Activated T-helper 1 cell treated with anti-CD3 and anti-CD28 coated beads, Interleukin-12 subunit alpha, Interleukin-12 subunit beta, Interleukin-2, Interleukin-4 antibody, amounts not matched to agents 30 ng/mL and 10 ng/mL and 1 ng/mL, durations not matched to agents 14 hours and 24 hours and 36 hours (primary cell): Measurements from ENCODE around the gene PROCR. TPM values are rescaled to one million over a fixed set of nuclear protein-coding genes. Genes with fewer than 3 reads are reported as not detected.
A peak's percentile ranks its signal among the peaks of the same experiment; 100 is the strongest.
"Not testable (repeated sequence)": the region's sequence is repeated elsewhere in the genome, so short reads cannot be mapped to it uniquely, and the experiment has no call there.

ENCODE experiments used
- DNase-seq: peaks from one replicate; pipeline ENCODE4 v3.0.0; 2021; ENCODE audit warnings: low spot score
- H3K27ac Mint-ChIP-seq: one replicate; pipeline ENCODE4 v1.8.0; 2021; ENCODE audit warnings: mild to moderate bottlenecking, mixed read lengths
- H3K27me3 Mint-ChIP-seq: one replicate; pipeline ENCODE4 v1.8.0; 2022; ENCODE audit warnings: mild to moderate bottlenecking, moderate library complexity, mixed read lengths; ENCODE audit not compliant: insufficient read depth
- H3K36me3 Mint-ChIP-seq: one replicate; pipeline ENCODE4 v1.8.0; 2021; ENCODE audit warnings: low read depth, mixed read lengths
- H3K4me1 Mint-ChIP-seq: one replicate; pipeline ENCODE4 v1.8.0; 2021; ENCODE audit warnings: low read depth, mixed read lengths
- H3K4me3 Mint-ChIP-seq: one replicate; pipeline ENCODE4 v1.8.0; 2021; ENCODE audit warnings: mild to moderate bottlenecking, moderate library complexity, mixed read lengths
- H3K9me3 Mint-ChIP-seq: one replicate; pipeline ENCODE4 v1.8.0; 2021; ENCODE audit warnings: mixed read lengths
- intact Hi-C: fragments of 100-400 bp; cut with micrococcal nuclease; formaldehyde crosslinking; loops from one replicate; pipeline ENCODE4 v1.15.1; 2024
- total RNA-seq: library from RNA; stranded (reverse); gene quantifications from 2 replicates; pipeline ENCODE4 v1.2.3, GENCODE V29; 2022

The PROCR gene
- total RNA-seq, 1 donor from 2014 or later, result 0.75 TPM

DNA sequence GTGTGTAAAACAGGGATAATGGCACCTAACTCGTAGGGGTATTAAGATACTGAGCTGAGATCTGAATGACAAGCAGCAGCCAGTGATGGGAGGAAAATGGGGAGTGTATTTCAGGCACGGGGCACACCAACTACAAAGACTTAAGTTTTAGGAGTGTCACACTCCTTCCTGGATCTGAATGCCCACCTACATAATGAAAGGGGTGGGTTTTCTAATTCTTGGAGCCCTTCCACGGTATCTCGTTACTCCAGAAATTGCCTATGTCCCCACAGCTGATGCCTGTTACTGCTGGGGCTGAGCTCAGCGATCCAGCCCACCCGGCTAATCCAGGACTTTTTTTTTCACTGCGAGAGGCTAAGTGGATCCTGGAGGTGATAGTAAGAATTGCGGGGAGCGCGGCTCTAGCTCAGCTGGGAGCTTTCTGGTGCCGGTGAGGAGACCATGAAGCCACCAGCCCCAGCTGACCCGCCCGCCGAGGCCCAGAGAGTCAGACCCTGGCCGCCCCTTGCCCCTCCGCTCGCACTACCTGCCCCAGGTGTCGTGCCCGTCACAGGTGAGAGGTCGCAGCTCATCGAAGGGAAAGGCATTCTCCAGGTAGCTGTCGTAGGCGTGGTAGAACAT lies 25.5 kb upstream of the PROCR start:
- Mint-ChIP-seq H3K4me1 (peaks cover 41% of the 10 kb centered on the region), H3K27me3 (peaks cover 9% of the 10 kb centered on the region), H3K36me3 (peaks cover 23% of the 10 kb centered on the region), H3K9me3 (no peaks in the 10 kb centered on the region), H3K4me3 (peak overlapping the region; percentile 93), H3K27ac (peak overlapping the region; percentile 94)
- intact Hi-C loops, result loop anchor here (1.0 to 10.0 kb wide), 6 partner anchors 54 to 842 kb away; partner anchors contain the start of genes AHCY, CEP250, GGT7 and NCOA6
- no peak for DNase-seq

DNA sequence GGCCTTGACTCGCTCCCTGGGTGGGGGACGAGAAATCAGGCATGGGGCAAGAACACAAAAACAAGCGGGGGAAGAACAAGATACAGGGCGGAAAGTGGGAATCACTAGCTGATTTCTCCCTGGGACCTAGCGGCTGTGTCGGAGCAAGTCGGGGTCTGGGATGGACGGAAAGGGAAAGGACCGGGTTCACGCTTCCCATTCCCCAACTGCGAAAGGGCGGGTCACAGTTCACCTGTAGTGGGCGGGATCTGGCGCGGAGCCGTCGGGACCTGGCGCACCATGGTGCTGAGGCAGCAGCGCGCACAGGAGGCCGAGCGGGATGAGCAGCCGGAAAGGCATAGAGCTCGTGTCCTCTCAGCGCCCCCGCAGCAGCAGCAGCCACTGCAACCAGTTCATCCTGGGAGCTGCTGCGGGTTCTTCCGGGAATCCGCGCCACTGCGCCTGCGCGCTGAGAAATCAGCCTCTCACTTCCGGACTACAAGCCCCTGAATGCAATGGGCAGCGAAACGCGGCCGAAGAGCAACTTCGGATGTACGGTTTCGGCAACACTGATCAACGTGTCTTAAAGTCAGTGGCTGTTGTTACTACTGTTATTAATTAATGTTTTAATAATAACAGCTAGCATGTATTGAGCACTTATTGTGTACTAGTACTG lies 24.8 kb upstream of the PROCR start, which contains the start of gene EDEM2:
Gene EDEM2 (minus strand): TSS at position 417 of the 655 bp plus-strand sequence. CDS start 78 bp downstream, at position 339.
- intact Hi-C loops, result loop anchor here (1.0 to 10.0 kb wide), 10 partner anchors 51 to 842 kb away; partner anchors contain the start of genes AHCY, CEP250, GGT7 and NCOA6
- peak; percentile 93 for DNase-seq
- Mint-ChIP-seq H3K27ac (peak within 1 kb of the TSS; percentile 94), H3K4me3 (peak within 1 kb of the TSS; percentile 93), H3K4me1 (peaks cover 41% of the 10 kb centered on the region), H3K9me3 (no peaks in the 10 kb centered on the region), H3K36me3 (peaks cover 17% of the 10 kb centered on the region), H3K27me3 (peaks cover 9% of the 10 kb centered on the region)

DNA sequence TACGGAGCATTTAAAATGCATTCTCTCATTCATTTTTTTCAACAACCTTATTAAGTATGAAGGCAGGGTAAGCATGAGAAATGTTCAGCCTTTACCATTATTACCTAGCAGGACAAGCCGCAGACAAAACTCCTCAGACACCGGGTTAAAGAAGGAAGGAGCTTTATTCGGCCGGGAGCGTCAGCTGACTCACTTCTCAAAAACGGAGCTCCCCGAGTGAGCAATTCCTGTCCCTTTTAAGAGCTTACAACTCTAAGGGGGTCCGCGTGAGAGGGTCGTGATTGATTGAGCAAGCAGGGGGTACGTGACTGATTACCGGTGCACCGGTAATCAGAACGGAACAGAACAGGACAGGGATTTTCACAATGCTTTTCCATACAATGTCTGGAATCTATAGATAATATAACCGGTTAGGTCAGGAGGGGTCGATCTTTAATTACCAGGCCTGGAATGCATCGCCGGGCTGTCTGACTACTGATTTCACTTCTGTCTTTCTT lies 24.2 kb upstream of the PROCR start:
- not testable (repeated sequence) for H3K27me3 Mint-ChIP-seq, H3K9me3 Mint-ChIP-seq, DNase-seq
- intact Hi-C loops, result loop anchor here (1.0 to 10.0 kb wide), 9 partner anchors 51 to 843 kb away; partner anchors contain the start of genes AHCY, CEP250, NCOA6 and TRPC4AP
- Mint-ChIP-seq H3K27ac (peak overlapping the region; percentile 94), H3K36me3 (peaks cover 12% of the 10 kb centered on the region), H3K4me1 (peaks cover 41% of the 10 kb centered on the region), H3K4me3 (peak overlapping the region; percentile 93)

DNA sequence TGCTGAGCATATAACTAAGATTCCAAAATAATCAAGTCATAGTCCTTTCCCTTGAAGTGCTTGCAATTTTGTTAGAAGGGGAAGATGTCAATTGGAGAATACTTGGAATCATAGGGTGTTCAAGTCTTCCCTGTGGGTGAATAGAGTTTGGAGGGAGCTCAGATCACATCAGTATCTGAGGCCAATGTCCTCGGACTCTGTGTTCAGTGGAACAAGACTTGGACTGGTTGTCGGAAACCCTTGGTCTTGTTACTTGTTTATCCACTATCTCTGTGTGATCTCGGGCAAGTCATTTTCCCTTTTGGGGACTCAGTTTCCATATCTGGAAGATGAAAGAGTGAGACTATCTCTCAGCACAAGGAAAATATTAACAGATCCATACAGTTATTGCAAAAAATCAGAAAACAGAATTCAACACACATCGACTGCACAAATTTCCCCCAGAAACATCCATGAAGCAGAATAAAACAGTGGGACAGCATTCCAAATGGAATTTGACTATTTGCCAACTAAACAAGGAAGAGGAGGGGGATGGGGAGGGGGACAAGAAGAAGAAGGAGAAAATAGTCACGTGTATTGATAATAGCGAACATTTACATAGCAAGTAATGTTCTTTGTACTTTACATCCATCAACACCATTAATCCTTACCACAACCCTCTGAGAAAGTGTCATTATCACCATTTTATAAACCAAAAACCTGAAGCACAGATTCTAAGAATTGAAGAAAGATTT lies 20.9 kb upstream of the PROCR start:
- Mint-ChIP-seq H3K27me3 (peaks cover 9% of the 10 kb centered on the region), H3K4me3 (no peak overlapping the region), H3K4me1 (peaks cover 30% of the 10 kb centered on the region), H3K27ac (no peak overlapping the region), H3K9me3 (no peaks in the 10 kb centered on the region), H3K36me3 (peaks cover 3% of the 10 kb centered on the region)
- no peak for DNase-seq
- intact Hi-C loops, result no loop called here

DNA sequence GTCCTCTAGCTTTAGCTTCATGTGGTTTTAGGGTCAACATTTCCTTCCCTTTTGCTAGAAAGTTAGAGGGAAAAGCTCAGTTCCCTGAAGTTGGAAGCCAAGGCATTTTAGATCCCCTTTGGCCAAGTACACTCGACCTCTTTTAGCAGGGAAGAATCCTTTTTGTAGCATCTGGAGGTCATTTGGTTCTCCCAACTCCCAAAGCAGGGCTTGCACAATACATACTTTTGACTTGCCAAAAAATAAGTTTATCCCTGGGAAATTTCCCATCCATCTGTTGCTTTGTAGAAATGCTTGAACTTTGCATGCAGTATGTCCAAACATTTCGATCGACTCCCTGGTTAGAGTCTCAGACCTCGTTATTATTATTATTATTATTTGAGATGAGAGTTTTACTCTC lies 20.1 kb upstream of the PROCR start:
- Mint-ChIP-seq H3K4me3 (no peak overlapping the region), H3K4me1 (peaks cover 26% of the 10 kb centered on the region), H3K36me3 (peaks cover 3% of the 10 kb centered on the region), H3K27me3 (peaks cover 9% of the 10 kb centered on the region), H3K9me3 (no peaks in the 10 kb centered on the region), H3K27ac (no peak overlapping the region)
- DNase-seq, result no peak
- intact Hi-C loops, result no loop called here

DNA sequence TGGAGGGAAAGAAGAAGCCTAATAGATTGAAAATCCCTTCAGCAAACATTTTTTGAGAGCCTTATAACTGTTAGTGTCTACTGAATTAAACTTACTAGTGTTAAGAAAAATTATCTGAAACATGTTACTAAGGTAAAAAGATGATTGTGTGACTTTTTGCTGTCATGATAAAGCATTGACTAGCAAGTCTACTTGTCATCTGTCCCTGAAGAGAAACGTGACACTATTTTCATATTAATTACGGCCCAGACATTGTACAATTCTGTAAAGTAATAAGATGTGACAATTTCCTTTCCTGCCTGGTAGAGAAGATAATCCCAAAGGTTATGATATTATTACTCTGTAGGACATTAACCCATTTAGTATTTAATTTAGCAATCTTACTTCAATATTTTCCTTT lies 15.9 kb upstream of the PROCR start:
- Mint-ChIP-seq H3K36me3 (no peaks in the 10 kb centered on the region), H3K27ac (no peak overlapping the region), H3K4me1 (no peaks in the 10 kb centered on the region), H3K27me3 (peaks cover 2% of the 10 kb centered on the region), H3K9me3 (no peaks in the 10 kb centered on the region), H3K4me3 (no peak overlapping the region)
- intact Hi-C loops, result no loop called here
- DNase-seq, result no peak

DNA sequence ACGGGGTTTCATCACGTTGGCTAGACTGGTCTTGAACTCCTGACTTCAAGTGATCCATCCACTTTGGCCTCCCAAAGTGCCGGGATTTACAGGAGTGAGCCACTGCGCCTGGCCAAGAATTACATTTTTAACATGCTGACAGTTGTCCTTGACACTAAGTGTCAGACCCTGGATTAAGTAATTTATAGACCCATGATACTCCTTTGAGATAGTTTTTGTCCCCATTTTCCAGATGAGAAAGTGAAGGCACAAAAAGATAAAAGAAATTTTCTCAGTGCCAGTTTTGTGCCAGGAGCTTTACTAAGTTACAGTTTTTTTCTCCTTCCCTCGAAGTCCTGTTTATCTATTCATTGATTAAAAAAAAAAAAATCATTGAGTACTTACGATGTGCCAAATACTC lies 14.9 kb upstream of the PROCR start:
- Mint-ChIP-seq H3K27me3 (no peaks in the 10 kb centered on the region), H3K4me3 (no peak overlapping the region), H3K4me1 (no peaks in the 10 kb centered on the region), H3K9me3 (no peaks in the 10 kb centered on the region), H3K36me3 (no peaks in the 10 kb centered on the region), H3K27ac (no peak overlapping the region)
- intact Hi-C loops, result no loop called here
- no peak for DNase-seq

DNA sequence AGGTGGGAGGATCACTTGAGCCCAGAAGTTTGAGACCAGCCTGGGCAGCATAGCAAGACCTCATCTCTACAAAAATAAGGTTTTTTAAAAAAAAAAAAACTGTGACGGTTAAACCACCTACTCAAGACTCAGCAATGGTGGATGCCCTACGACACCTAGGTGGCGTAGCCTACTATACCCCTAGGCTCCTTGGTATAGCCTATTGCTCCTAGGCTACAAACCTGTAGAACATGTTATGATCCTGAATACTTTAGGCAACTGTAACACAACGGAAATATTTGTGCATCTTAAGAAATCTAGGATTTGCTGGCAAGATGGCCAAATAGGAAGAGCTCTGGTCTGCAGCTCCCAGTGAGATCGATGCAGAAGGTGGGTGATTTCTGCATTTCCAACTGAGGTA lies 11.5 kb upstream of the PROCR start:
- DNase-seq, H3K27me3 Mint-ChIP-seq, H3K9me3 Mint-ChIP-seq, H3K36me3 Mint-ChIP-seq, H3K4me3 Mint-ChIP-seq, intact Hi-C loops, H3K4me1 Mint-ChIP-seq, H3K27ac Mint-ChIP-seq: not testable (repeated sequence)

DNA sequence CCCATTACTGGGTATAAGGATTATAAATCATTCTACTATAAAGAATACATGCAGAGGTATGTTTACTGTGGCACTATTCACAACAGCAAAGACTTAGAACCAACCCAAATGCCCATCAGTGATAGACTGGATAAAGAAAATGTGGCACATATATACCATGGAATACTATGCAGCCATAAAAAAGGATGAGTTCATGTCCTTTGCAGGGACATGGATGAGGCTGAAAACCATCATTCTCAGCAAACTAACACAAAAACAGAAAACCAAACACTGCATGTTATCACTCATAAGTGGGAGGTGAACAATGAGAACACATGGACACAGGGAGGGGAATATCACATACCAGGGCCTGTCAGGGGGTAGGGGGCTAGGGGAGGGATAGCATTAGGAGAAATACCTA lies 7.3 kb upstream of the PROCR start:
- intact Hi-C loops, H3K9me3 Mint-ChIP-seq: not testable (repeated sequence)

DNA sequence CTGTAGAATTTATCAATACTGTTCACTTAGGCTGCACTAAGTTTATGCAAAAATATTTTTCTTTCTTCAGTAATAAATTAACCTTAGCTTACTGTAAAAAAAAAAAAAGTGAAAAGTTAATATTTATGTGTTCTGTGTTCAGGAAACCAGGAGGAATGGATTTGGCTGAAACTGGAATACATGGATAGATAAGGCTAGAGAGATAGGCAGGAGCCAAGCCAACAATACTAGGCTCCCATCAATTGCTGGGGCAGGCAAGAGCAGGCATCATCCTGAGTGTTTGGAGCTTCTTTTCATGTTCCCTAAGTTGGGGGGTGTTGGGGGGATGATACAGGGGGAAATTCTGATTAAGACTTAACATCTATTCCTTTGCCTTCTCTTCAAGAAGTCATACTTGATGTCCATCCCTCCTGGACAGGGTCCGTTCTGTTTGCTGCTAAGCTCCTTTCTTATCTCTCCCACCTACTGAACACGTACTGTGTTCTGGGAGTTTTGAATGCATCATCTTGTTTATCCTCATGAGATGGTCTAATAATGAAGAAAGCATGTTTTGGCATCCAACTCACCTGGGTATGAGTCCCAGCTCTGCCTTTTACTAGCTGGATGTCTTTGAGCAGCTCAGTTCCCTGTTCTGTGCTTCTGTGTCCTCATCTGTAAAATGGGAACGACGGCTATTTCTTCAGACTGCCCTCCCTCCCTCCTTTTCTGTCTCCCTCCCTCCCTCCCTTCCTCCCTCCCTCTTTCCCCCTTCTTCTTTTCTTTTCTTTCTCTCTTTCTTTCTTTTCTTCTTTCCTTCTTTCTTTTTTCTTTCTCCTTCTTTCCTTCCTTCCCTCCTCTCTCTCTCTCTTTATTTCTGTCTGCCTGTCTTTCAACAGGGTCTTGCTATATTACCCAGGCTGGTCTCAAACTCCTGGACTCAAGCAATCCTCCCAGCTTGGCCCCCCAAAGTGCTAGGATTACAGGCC lies 6.4 kb upstream of the PROCR start:
- Mint-ChIP-seq H3K36me3 (no peaks in the 10 kb centered on the region), H3K27me3 (peaks cover 1% of the 10 kb centered on the region), H3K4me3 (no peak overlapping the region), H3K9me3 (no peaks in the 10 kb centered on the region), H3K4me1 (no peaks in the 10 kb centered on the region), H3K27ac (no peak overlapping the region)
- no peak for DNase-seq
- intact Hi-C loops, result no loop called here

More for the DNA sequence above, 7.3 kb upstream of the PROCR start:
- not testable (repeated sequence) for H3K27me3 Mint-ChIP-seq, H3K4me3 Mint-ChIP-seq, H3K27ac Mint-ChIP-seq, H3K4me1 Mint-ChIP-seq, H3K36me3 Mint-ChIP-seq, DNase-seq

DNA sequence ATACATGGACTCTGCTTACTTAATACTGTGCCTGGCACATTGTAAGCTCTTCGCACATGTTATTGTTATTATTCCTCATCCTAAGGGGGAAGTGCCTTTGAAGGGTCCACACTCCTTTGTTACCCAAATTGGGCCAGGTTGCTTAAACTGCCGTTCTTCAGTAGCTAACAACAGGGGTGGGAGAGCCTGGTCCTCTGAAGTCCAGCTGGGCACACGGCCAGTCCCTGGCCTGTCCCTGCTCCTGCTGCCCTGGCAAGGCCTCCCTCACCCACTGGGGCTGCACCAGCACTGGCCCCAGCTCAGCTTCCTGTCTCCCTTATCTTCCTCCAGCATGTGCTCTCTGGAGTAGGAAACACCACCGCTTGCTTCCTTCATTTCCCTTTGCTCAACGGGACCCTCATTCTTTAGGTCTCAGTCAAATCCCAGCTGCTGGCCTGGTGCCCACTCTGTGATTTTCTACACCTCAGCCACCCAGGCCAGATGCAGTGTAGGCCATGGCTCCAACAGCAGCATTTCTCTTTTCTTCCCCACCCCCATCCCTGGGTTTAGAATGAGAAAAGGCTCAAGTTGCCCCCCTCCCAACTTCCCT lies 5.5 kb upstream of the PROCR start:
- Mint-ChIP-seq H3K4me1 (peaks cover under 1% of the 10 kb centered on the region), H3K27me3 (peaks cover 1% of the 10 kb centered on the region), H3K4me3 (no peak overlapping the region), H3K27ac (no peak overlapping the region), H3K36me3 (no peaks in the 10 kb centered on the region), H3K9me3 (no peaks in the 10 kb centered on the region)
- intact Hi-C loops, result no loop called here
- DNase-seq, result no peak

DNA sequence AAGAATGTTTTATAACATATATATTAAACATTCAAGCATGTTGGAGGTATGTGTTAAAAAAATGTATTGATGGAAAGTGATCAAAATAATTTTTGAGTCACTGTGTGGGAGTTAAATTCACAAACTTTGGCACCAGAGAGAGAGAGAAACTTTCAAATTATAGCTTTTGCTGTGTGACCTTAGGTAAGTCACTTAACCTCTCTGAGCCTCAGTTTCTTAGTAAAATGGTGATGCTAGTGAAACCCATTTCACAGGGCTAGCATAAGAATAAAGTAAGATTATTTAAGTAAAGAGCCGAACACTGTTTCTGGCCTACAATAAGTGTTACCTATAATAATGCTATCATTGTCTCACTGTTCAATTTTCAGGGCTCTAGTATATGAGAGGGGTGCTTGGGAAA lies 4.1 kb upstream of the PROCR start:
- Mint-ChIP-seq H3K36me3 (no peaks in the 10 kb centered on the region), H3K27ac (no peak overlapping the region), H3K4me3 (no peak overlapping the region), H3K9me3 (no peaks in the 10 kb centered on the region), H3K27me3 (peaks cover 1% of the 10 kb centered on the region), H3K4me1 (peaks cover 12% of the 10 kb centered on the region)
- intact Hi-C loops, result no loop called here
- no peak for DNase-seq
